Activated CD4-positive, alpha-beta memory T cell treated with anti-CD3 and anti-CD28 coated beads, Interleukin-2, amount 10 ng/mL, durations not matched to agents 7 days and 5 days (primary cell): Measurements from ENCODE around the gene TTC4. TPM values are rescaled to one million over a fixed set of nuclear protein-coding genes. Genes with fewer than 3 reads are reported as not detected.

ENCODE experiments used
- CTCF ChIA-PET: fragments of 350-600 bp; sonication (Branson Sonifier 250); formaldehyde crosslinking; loops from one replicate; lab custom pipeline; 2021; ENCODE audit warnings: antibody characterized with exemption, inconsistent platforms; lab: Charles Lee
- POLR2A ChIA-PET: fragments of 350-600 bp; sonication (Branson Sonifier 250); formaldehyde crosslinking; loops from one replicate; lab custom pipeline; 2021; ENCODE audit warnings: antibody characterized with exemption; lab: Charles Lee
- DNase-seq: peaks from one replicate; pipeline ENCODE4 v3.0.0-alpha.2; 2020
- H3K27ac Mint-ChIP-seq: one replicate; pipeline ENCODE4 v1.8.0; 2021; ENCODE audit warnings: mild to moderate bottlenecking, mixed read lengths
- H3K27me3 Mint-ChIP-seq: one replicate; pipeline ENCODE4 v1.8.0; 2021; ENCODE audit warnings: mixed read lengths
- H3K36me3 Mint-ChIP-seq: one replicate; pipeline ENCODE4 v1.8.0; 2021; ENCODE audit warnings: low read depth, mixed read lengths
- H3K4me1 Mint-ChIP-seq: one replicate; pipeline ENCODE4 v1.8.0; 2021; ENCODE audit warnings: mixed read lengths
- H3K4me3 Mint-ChIP-seq: one replicate; pipeline ENCODE4 v1.8.0; 2021; ENCODE audit warnings: mild to moderate bottlenecking, mixed read lengths
- H3K9me3 Mint-ChIP-seq: one replicate; pipeline ENCODE4 v1.8.0; 2021; ENCODE audit warnings: mixed read lengths
- total RNA-seq, 2 experiments: library from RNA; stranded (reverse); gene quantifications; one replicate each; pipeline ENCODE4 v1.2.3, GENCODE V29; 2021

The TTC4 gene
- total RNA-seq, 2 experiments from 2014 or later: 17.6 to 20.6 TPM

GRCh38 chr1:54709547-54710292 is 5.9 kb upstream of the TTC4 start:
- ChIA-PET CTCF (no interaction called here), POLR2A (no interaction called here)
- Mint-ChIP-seq H3K27me3 (peaks cover 8% of the 10 kb centered on the region), H3K4me3 (no peak overlapping the region), H3K36me3 (no peaks in the 10 kb centered on the region), H3K4me1 (no peaks in the 10 kb centered on the region), H3K27ac (no peak overlapping the region), H3K9me3 (no peaks in the 10 kb centered on the region)
- DNase-seq: no peak

- no peaks in the 10 kb centered on the region for H3K36me3 Mint-ChIP-seq
- CTCF ChIA-PET: no interaction called here
- no peak for DNase-seq
- POLR2A ChIA-PET: no interaction called here
- H3K9me3 Mint-ChIP-seq: no peaks in the 10 kb centered on the region
- H3K4me3 Mint-ChIP-seq: no peak overlapping the region
- peaks cover 8% of the 10 kb centered on the region for H3K27me3 Mint-ChIP-seq
- no peak overlapping the region for H3K27ac Mint-ChIP-seq
- H3K4me1 Mint-ChIP-seq: peaks cover 4% of the 10 kb centered on the region
Observed at GRCh38 chr1:54710434-54710833, 5.2 kb upstream of the TTC4 start.

- Mint-ChIP-seq H3K9me3 (no peaks in the 10 kb centered on the region), H3K4me3 (no peak overlapping the region), H3K27me3 (peaks cover 8% of the 10 kb centered on the region), H3K36me3 (no peaks in the 10 kb centered on the region), H3K27ac (no peak overlapping the region), H3K4me1 (peaks cover 5% of the 10 kb centered on the region)
- ChIA-PET POLR2A (no interaction called here), CTCF (no interaction called here)
- no peak for DNase-seq
Observed at GRCh38 chr1:54710841-54711240, 4.8 kb upstream of the TTC4 start.

- no peak overlapping the region for H3K4me3 Mint-ChIP-seq
- ChIA-PET CTCF (no interaction called here), POLR2A (no interaction called here)
- H3K36me3 Mint-ChIP-seq: no peaks in the 10 kb centered on the region
- no peak for DNase-seq
- no peak overlapping the region for H3K27ac Mint-ChIP-seq
- H3K4me1 Mint-ChIP-seq: peaks cover 11% of the 10 kb centered on the region
- H3K27me3 Mint-ChIP-seq: peaks cover 8% of the 10 kb centered on the region
- no peaks in the 10 kb centered on the region for H3K9me3 Mint-ChIP-seq
Observed at GRCh38 chr1:54711536-54711935, 4.1 kb upstream of the TTC4 start.

GRCh38 chr1:54714881-54715492 is 674 bp upstream of the TTC4 start:
- DNase-seq: no peak
- peaks cover 9% of the 10 kb centered on the region for H3K36me3 Mint-ChIP-seq
- H3K4me3 Mint-ChIP-seq: peak overlapping the region; percentile 81
- POLR2A ChIA-PET: interaction anchor here (1.1 to 2.7 kb wide), 8 partner anchors 10 to 660 kb away, joined by 3 to 16 read pairs (median 7); partner anchors contain the start of gene TTC22
- H3K27ac Mint-ChIP-seq: peak overlapping the region; percentile 78
- peaks cover 30% of the 10 kb centered on the region for H3K4me1 Mint-ChIP-seq
- H3K9me3 Mint-ChIP-seq: no peaks in the 10 kb centered on the region
- CTCF ChIA-PET: interaction anchor here (1.3 to 2.2 kb wide), 6 partner anchors 11 to 93 kb away, joined by 3 to 12 read pairs (median 4); partner anchors contain the start of gene TTC22
- peaks cover 3% of the 10 kb centered on the region for H3K27me3 Mint-ChIP-seq

GRCh38 chr1:54716299-54717047 is 812 bp downstream of the TTC4 start:
- no peak for DNase-seq
- peaks cover 10% of the 10 kb centered on the region for H3K36me3 Mint-ChIP-seq
- ChIA-PET CTCF (interaction anchor here (1.0 to 2.2 kb wide), 8 partner anchors 12 to 662 kb away, joined by 3 to 12 read pairs (median 3); partner anchors contain the start of gene TTC22), POLR2A (interaction anchor here (0.6 to 2.7 kb wide), 12 partner anchors 9 to 662 kb away, joined by 3 to 16 read pairs (median 5); partner anchors contain the start of genes DHCR24, PARS2 and TTC22)
- H3K4me1 Mint-ChIP-seq: peaks cover 30% of the 10 kb centered on the region
- H3K27ac Mint-ChIP-seq: peak overlapping the region; percentile 78
- no peaks in the 10 kb centered on the region for H3K9me3 Mint-ChIP-seq
- H3K4me3 Mint-ChIP-seq: peak overlapping the region; percentile 81
- no peaks in the 10 kb centered on the region for H3K27me3 Mint-ChIP-seq

- DNase-seq: no peak
- no peak overlapping the region for H3K27ac Mint-ChIP-seq
- H3K27me3 Mint-ChIP-seq: no peaks in the 10 kb centered on the region
- ChIA-PET CTCF (interaction anchor here (1.6 kb wide), 1 partner anchor 79 kb away, joined by 5 read pairs; the partner anchor contains the start of gene TTC22), POLR2A (interaction anchor here (0.7 to 2.0 kb wide), 2 partner anchors 11 to 78 kb away, joined by 3 to 6 read pairs; no protein-coding TSS in a partner anchor)
- H3K36me3 Mint-ChIP-seq: peaks cover 52% of the 10 kb centered on the region
- H3K9me3 Mint-ChIP-seq: no peaks in the 10 kb centered on the region
- no peak overlapping the region for H3K4me3 Mint-ChIP-seq
- peaks cover 17% of the 10 kb centered on the region for H3K4me1 Mint-ChIP-seq
Observed at GRCh38 chr1:54721719-54722118, 6.1 kb downstream of the TTC4 start.

- CTCF ChIA-PET: no interaction called here
- peaks cover 61% of the 10 kb centered on the region for H3K36me3 Mint-ChIP-seq
- POLR2A ChIA-PET: interaction anchor here (0.6 to 3.2 kb wide), 2 partner anchors 8 to 40 kb away, joined by 3 to 16 read pairs; partner anchors contain the start of gene TTC4
Observed at GRCh38 chr1:54723985-54724384, 8.3 kb downstream of the TTC4 start.

GRCh38 chr1:54724771-54725170 is 9.1 kb downstream of the TTC4 start:
- no peaks in the 10 kb centered on the region for H3K4me1 Mint-ChIP-seq
- CTCF ChIA-PET: no interaction called here
- H3K27me3 Mint-ChIP-seq: no peaks in the 10 kb centered on the region
- POLR2A ChIA-PET: interaction anchor here (0.6 to 3.2 kb wide), 2 partner anchors 9 to 39 kb away, joined by 3 to 16 read pairs; partner anchors contain the start of gene TTC4
- no peak for DNase-seq
- H3K9me3 Mint-ChIP-seq: no peaks in the 10 kb centered on the region
- no peak overlapping the region for H3K4me3 Mint-ChIP-seq
- H3K36me3 Mint-ChIP-seq: peaks cover 57% of the 10 kb centered on the region
- H3K27ac Mint-ChIP-seq: no peak overlapping the region

More at GRCh38 chr1:54723985-54724384, 8.3 kb downstream of the TTC4 start:
- Mint-ChIP-seq H3K27ac (no peak overlapping the region), H3K4me3 (no peak overlapping the region), H3K27me3 (no peaks in the 10 kb centered on the region), H3K9me3 (no peaks in the 10 kb centered on the region), H3K4me1 (peaks cover 3% of the 10 kb centered on the region)
- no peak for DNase-seq

GRCh38 chr1:54728027-54728426 is 12.4 kb downstream of the TTC4 start:
- Mint-ChIP-seq H3K27ac (no peak overlapping the region), H3K36me3 (peaks cover 58% of the 10 kb centered on the region)
- CTCF ChIA-PET: interaction anchor here (1.5 kb wide), 1 partner anchor 13 kb away, joined by 3 read pairs; the partner anchor contains the start of gene TTC4

GRCh38 chr1:54736685-54737084 is 21.0 kb downstream of the TTC4 start:
- no peaks in the 10 kb centered on the region for H3K27me3 Mint-ChIP-seq
- POLR2A ChIA-PET: no interaction called here
- H3K4me3 Mint-ChIP-seq: no peak overlapping the region
- H3K9me3 Mint-ChIP-seq: no peaks in the 10 kb centered on the region
- H3K4me1 Mint-ChIP-seq: no peaks in the 10 kb centered on the region
- peaks cover 44% of the 10 kb centered on the region for H3K36me3 Mint-ChIP-seq
- CTCF ChIA-PET: no interaction called here
- no peak for DNase-seq
- H3K27ac Mint-ChIP-seq: no peak overlapping the region

More at GRCh38 chr1:54728027-54728426, 12.4 kb downstream of the TTC4 start:
- H3K27me3 Mint-ChIP-seq: no peaks in the 10 kb centered on the region
- no peak overlapping the region for H3K4me3 Mint-ChIP-seq
- no peak for DNase-seq
- POLR2A ChIA-PET: no interaction called here
- no peaks in the 10 kb centered on the region for H3K4me1 Mint-ChIP-seq
- H3K9me3 Mint-ChIP-seq: no peaks in the 10 kb centered on the region

GRCh38 chr1:54738244-54738643 is 22.6 kb downstream of the TTC4 start:
- Mint-ChIP-seq H3K4me3 (no peak overlapping the region), H3K9me3 (no peaks in the 10 kb centered on the region), H3K27ac (no peak overlapping the region), H3K27me3 (no peaks in the 10 kb centered on the region), H3K4me1 (no peaks in the 10 kb centered on the region), H3K36me3 (peaks cover 52% of the 10 kb centered on the region)
- ChIA-PET POLR2A (interaction anchor here (0.6 kb wide), 1 partner anchor 63 kb away, joined by 3 read pairs; no protein-coding TSS in a partner anchor), CTCF (no interaction called here)
- no peak for DNase-seq
